SJSA1 (cell line): Measurements from ENCODE around the gene SUGP1. TPM values are rescaled to one million over a fixed set of nuclear protein-coding genes. Genes with fewer than 3 reads are reported as not detected.

Experiments
- DNase-seq, 2 experiments: peaks; one replicate each; pipeline ENCODE4 v3.0.0-alpha.2; 2015 to 2020; ENCODE audit warnings: low spot score in 2 of 2, low read depth in 1 of 2
- H3K27ac ChIP-seq: fragments of 250-450 bp; sonication (Bioruptor Pico); 2 replicates; pipeline ENCODE4 v1.5.1; 2020; ENCODE audit warnings: mild to moderate bottlenecking, moderate library complexity
- H3K27me3 ChIP-seq: fragments of 250-450 bp; sonication (Bioruptor Pico); replicated peaks from 2 replicates; pipeline ENCODE4 v1.5.1; 2020; ENCODE audit warnings: mild to moderate bottlenecking, moderate library complexity
- H3K36me3 ChIP-seq: fragments of 250-450 bp; sonication (Bioruptor Pico); 2 replicates; pipeline ENCODE4 v1.5.1; 2020; ENCODE audit warnings: mild to moderate bottlenecking
- H3K4me1 ChIP-seq: fragments of 250-450 bp; sonication (Bioruptor Pico); replicated peaks from 2 replicates; pipeline ENCODE4 v1.6.1; 2021; ENCODE audit warnings: mild to moderate bottlenecking
- H3K4me3 ChIP-seq: fragments of 250-450 bp; sonication (Bioruptor Pico); 2 replicates; pipeline ENCODE4 v1.5.1; 2020; ENCODE audit warnings: mild to moderate bottlenecking
- H3K9me3 ChIP-seq: fragments of 250-450 bp; sonication (Bioruptor Pico); replicated peaks from 2 replicates; pipeline ENCODE4 v1.5.1; 2020; ENCODE audit warnings: mild to moderate bottlenecking
- total RNA-seq: library from RNA; depleted of rRNA; stranded (reverse); fragments of >200 nt; shearing (Covaris generic); gene quantifications from 2 replicates; pipeline ENCODE4 v1.2.3, GENCODE V29; 2014

SUGP1 gene
- total RNA-seq, 1 experiment from 2014 or later, result 27.1 TPM

- Histone ChIP-seq H3K36me3 (peaks cover 32% of the 10 kb centered on the region), H3K27me3 (no peaks in the 10 kb centered on the region), H3K4me1 (peaks cover 8% of the 10 kb centered on the region), H3K27ac (no peak overlapping the region), H3K9me3 (no peaks in the 10 kb centered on the region), H3K4me3 (no peak overlapping the region)
- no peak for DNase-seq
These were observed 46.2 kb downstream of the SUGP1 start for GRCh38 chr19:19274146-19274545.

DNA sequence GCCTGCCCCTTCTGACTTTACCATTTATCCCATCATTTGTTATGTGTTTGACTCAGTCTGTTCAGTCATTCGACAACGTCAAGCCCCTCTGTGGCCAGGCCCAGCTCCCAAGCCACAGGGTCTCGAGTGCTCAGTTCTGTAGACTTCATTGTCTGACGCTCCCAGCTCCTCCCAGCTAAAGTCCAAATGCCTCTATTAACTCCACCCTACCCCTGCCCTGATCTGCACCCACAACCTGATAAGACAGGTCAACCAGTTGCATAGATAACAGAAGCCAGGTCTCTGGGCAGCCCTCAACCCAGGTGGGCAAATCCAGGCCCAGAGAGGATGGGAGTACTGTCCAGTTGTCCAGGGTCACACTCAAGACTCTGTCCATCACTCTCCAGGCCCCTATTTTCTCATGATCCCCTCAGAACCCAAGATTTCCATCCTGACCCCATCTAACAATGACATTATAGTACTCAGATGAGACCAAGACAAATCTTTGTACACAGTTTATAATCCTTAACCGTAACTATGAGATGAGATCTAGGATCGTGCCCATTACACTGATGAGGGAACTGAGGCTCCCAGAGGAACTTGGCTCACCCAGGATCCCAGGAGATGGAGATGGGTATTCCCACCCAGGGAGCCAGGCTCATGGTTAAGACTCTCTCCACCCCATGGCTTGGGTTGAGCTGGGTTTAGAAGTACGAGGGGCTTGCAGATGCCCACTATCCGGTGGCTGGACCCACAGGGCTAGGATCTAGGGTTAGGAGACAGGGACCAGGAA lies 48.3 kb downstream of the SUGP1 start:
- no peaks in the 10 kb centered on the region for H3K27me3 ChIP-seq
- H3K9me3 ChIP-seq, result no peaks in the 10 kb centered on the region
- peaks cover 12% of the 10 kb centered on the region for H3K36me3 ChIP-seq
- DNase-seq, result no peak
- peak overlapping the region; percentile 46 for H3K4me3 ChIP-seq
- peaks cover 9% of the 10 kb centered on the region for H3K4me1 ChIP-seq
- no peak overlapping the region for H3K27ac ChIP-seq

- Histone ChIP-seq H3K27ac (no peak overlapping the region), H3K4me1 (peaks cover 9% of the 10 kb centered on the region), H3K36me3 (peaks cover 4% of the 10 kb centered on the region), H3K27me3 (no peaks in the 10 kb centered on the region), H3K4me3 (no peak overlapping the region), H3K9me3 (no peaks in the 10 kb centered on the region)
- DNase-seq, result no peak
These were observed 49.3 kb downstream of the SUGP1 start for GRCh38 chr19:19270749-19271571.

- H3K27ac ChIP-seq, result no peak overlapping the region
- no peaks in the 10 kb centered on the region for H3K27me3 ChIP-seq
- no peaks in the 10 kb centered on the region for H3K36me3 ChIP-seq
- H3K4me1 ChIP-seq, result peaks cover 9% of the 10 kb centered on the region
- no peak overlapping the region for H3K4me3 ChIP-seq
- H3K9me3 ChIP-seq, result no peaks in the 10 kb centered on the region
- DNase-seq, result no peak
These were observed 50.2 kb downstream of the SUGP1 start for GRCh38 chr19:19269952-19270694.

GRCh38 chr19:19268453-19269385 lies 51.6 kb downstream of the SUGP1 start:
- Histone ChIP-seq H3K4me3 (no peak overlapping the region), H3K27me3 (no peaks in the 10 kb centered on the region), H3K9me3 (no peaks in the 10 kb centered on the region), H3K27ac (no peak overlapping the region), H3K36me3 (no peaks in the 10 kb centered on the region), H3K4me1 (peaks cover 9% of the 10 kb centered on the region)
- no peak for DNase-seq

DNA sequence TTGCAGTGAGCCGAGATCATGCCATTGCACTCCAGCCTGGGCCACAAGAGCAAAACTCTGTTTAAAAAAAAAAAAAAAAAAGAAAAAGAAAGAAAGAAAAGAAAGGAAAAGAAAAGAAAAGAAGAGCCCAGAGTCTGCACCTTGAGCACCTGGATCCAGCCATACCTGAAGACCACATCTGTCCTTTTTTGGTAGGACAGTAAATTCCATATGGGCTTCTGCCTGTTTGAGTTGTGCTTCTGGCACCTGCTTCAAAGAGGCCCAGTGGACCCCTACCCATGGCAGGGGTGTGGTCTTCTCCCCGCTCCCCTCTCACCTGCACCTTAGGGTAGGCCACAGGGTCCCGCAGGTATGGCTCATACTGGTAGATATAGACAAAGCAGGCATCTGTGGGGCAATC lies 53.0 kb downstream of the SUGP1 start:
- H3K27ac ChIP-seq, result no peak overlapping the region
- no peak overlapping the region for H3K4me3 ChIP-seq
- no peaks in the 10 kb centered on the region for H3K9me3 ChIP-seq
- no peak for DNase-seq
- H3K36me3 ChIP-seq, result no peaks in the 10 kb centered on the region
- peaks cover 8% of the 10 kb centered on the region for H3K27me3 ChIP-seq
- H3K4me1 ChIP-seq, result peaks cover 5% of the 10 kb centered on the region

GRCh38 chr19:19263886-19264487 lies 56.3 kb downstream of the SUGP1 start:
- peaks cover 22% of the 10 kb centered on the region for H3K27me3 ChIP-seq
- no peaks in the 10 kb centered on the region for H3K36me3 ChIP-seq

GRCh38 chr19:19262190-19263057 lies 57.9 kb downstream of the SUGP1 start:
- Histone ChIP-seq H3K4me3 (no peak overlapping the region), H3K27me3 (peaks cover 22% of the 10 kb centered on the region), H3K27ac (no peak overlapping the region), H3K9me3 (no peaks in the 10 kb centered on the region), H3K4me1 (no peaks in the 10 kb centered on the region), H3K36me3 (no peaks in the 10 kb centered on the region)
- no peak for DNase-seq

More at GRCh38 chr19:19263886-19264487, 56.3 kb downstream of the SUGP1 start:
- no peak for DNase-seq
- H3K4me1 ChIP-seq, result no peaks in the 10 kb centered on the region
- no peak overlapping the region for H3K27ac ChIP-seq
- H3K9me3 ChIP-seq, result no peaks in the 10 kb centered on the region
- no peak overlapping the region for H3K4me3 ChIP-seq

DNA sequence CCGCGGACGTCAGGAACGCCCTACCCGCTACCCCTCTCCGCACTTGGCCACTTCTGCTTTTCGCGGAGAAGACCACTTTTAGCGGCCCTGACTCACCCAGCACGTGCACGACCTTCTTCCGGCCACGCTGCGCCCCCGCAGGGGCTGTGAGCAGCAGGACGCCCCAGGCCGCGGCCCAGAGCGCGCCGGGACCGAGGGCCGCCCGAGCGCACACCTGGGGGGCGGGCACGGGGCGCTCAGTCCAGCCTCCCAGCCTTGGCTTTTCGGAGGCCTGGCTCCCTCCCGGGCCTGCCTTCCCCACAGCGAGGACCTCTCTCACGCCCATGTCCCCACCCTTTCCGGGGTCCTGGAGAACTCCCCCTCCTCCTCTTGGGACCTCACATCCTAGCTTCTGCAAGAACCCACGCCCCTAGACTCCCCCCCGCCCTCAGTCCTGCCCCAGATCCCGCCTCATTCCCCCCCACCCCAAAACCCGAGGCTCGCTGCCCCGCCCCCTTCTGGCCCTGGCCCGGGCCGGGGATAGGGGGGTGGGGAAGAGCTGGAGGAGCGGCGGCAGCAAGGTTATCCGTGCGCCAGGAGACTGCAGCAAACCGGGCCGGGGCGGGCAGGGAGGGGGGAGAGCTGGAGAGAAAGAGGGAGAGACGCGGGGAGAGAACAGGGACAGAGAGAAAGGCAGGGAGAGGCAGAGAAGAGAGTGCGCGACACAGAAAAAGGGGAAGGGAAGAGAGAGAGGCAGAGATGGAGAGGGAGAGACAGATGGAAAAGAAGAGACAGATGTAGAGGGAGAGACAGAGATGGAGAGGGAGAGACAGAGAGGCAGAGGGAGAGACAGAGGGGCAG lies 58.7 kb downstream of the SUGP1 start:
- H3K27me3 ChIP-seq, result peaks cover 22% of the 10 kb centered on the region
- H3K36me3 ChIP-seq, result no peaks in the 10 kb centered on the region
- no peak overlapping the region for H3K27ac ChIP-seq
- no peaks in the 10 kb centered on the region for H3K9me3 ChIP-seq
- no peaks in the 10 kb centered on the region for H3K4me1 ChIP-seq
- no peak for DNase-seq
- H3K4me3 ChIP-seq, result no peak overlapping the region

DNA sequence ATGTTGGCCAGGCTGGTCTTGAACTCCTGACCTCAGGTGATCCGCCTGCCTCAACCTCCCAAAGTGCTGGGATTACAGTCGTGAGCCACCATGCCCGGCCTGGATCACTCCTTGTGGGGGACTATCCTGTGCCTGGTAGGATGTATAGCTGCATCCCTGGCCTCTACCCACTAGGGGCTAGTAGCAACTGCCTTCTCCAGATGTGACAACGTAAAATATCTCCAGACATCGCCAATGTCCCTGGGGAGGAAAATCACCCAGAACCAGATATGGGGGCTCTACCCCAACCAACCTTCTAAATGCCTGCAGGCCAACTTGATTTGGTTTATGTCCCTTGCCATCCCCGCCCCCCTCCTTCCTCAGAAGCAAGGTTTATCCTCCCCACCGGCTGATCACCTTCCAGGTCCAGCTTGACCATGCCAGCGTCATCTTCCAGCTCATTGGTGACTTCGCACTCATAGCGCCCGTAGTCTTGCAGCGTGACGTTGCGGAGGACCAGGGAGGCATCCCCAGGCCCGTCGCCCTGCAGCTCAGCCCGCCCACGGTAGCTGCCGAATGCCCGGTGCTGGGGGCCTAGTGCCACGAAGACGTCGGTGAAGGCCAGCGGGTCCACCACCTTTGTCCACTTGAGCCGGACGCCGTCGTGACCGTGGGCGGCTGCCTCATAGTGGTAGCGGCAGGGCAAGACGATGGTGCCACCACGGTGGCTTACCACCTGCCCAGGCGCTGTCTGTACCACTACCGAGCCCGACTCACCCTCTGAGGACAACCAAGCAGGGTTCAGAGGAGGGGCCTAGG lies 59.7 kb downstream of the SUGP1 start:
- H3K27ac ChIP-seq, result no peak overlapping the region
- no peaks in the 10 kb centered on the region for H3K9me3 ChIP-seq
- no peak for DNase-seq
- no peaks in the 10 kb centered on the region for H3K4me1 ChIP-seq
- no peak overlapping the region for H3K4me3 ChIP-seq
- no peaks in the 10 kb centered on the region for H3K36me3 ChIP-seq
- peaks cover 24% of the 10 kb centered on the region for H3K27me3 ChIP-seq

- H3K27ac ChIP-seq, result no peak overlapping the region
- no peaks in the 10 kb centered on the region for H3K9me3 ChIP-seq
- peaks cover 30% of the 10 kb centered on the region for H3K27me3 ChIP-seq
- H3K36me3 ChIP-seq, result no peaks in the 10 kb centered on the region
- no peaks in the 10 kb centered on the region for H3K4me1 ChIP-seq
- H3K4me3 ChIP-seq, result no peak overlapping the region
- no peak for DNase-seq
These were observed 60.6 kb downstream of the SUGP1 start for GRCh38 chr19:19259741-19260140.
